ENCODE measurements around the gene ADAMTS3. TPM values are rescaled to one million over a fixed set of nuclear protein-coding genes. Genes with fewer than 3 reads are reported as not detected.
A peak's percentile ranks its signal among the peaks of the same experiment; 100 is the strongest.

Gene ADAMTS3
- total RNA-seq, 2 donors from 2014 or later = 1.2 to 2.8 TPM

DNA sequence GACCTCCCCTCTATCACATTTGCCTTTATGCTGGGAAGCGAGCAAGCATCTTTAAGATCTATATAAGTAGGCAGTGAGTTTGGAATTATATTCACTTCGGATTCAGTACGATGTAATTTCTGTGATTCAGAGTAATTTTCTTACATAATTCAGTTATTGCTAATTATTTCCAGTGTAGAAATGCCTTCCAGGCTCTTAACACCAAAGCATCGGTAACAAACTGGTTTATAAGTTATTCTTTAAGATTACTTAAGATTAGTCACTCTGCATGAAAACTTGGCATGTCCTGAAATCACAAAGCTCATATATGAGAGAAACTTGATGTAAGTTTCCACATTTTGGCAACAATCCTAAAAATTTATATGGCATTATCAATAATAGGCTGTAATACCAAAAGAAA is 120.8 kb downstream of the ADAMTS3 start:
- H3K9me3 ChIP-seq = no peaks in the 10 kb centered on the region
- no peaks in the 10 kb centered on the region for H3K36me3 ChIP-seq

DNA sequence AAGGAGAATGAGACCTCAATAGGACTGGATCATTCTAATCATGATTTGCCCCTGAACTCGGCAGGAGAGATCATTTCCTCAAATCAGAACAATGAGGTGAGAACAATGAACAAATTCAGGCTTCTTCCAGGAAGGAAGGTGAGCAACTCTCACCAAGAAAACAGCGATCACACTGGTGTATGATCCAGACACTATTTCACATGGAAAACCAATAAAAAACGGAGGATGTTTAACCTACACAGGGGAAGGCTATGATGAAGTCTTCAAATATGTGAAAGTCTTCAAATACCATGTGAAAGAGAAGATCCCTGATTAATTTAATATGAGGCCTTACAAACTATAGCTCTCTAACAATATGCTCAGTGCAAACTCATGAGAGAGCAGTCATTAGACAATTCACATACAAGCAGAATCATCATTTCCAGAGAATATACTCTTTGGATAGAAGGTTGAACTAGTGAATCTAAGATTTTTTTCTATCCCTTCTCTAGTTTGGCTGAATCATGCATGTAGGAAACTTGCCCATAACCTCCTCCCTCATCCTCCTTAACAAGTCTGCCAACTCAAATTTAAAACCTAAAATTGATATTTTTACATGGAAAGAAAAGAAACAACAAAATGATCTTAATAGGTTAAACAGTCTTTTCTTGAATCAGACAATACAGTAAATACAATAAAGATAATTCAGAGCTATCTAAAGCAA is 122.5 kb downstream of the ADAMTS3 start:
- peak overlapping the region in 1 of 2 donors; percentile 11 for H3K27ac ChIP-seq
- H3K9me3 ChIP-seq = no peaks in the 10 kb centered on the region
- no peak for TF ChIP-seq CTCF (IDR thresholded peaks at IDR 0.05)
- H3K4me1 ChIP-seq = no peaks in the 10 kb centered on the region
- H3K27me3 ChIP-seq = no peaks in the 10 kb centered on the region
- H3K36me3 ChIP-seq = no peaks in the 10 kb centered on the region
- no peak overlapping the region for H3K4me3 ChIP-seq
- no peak for DNase-seq (ENCODE audit: low spot score)

More for the DNA sequence above, 120.8 kb downstream of the ADAMTS3 start:
- H3K4me1 ChIP-seq = no peaks in the 10 kb centered on the region
- TF ChIP-seq CTCF (IDR thresholded peaks at IDR 0.05) = no peak
- no peak overlapping the region for H3K4me3 ChIP-seq
- H3K27ac ChIP-seq = no peak overlapping the region
- H3K27me3 ChIP-seq = no peaks in the 10 kb centered on the region
- no peak for DNase-seq (ENCODE audit: low spot score)

DNA sequence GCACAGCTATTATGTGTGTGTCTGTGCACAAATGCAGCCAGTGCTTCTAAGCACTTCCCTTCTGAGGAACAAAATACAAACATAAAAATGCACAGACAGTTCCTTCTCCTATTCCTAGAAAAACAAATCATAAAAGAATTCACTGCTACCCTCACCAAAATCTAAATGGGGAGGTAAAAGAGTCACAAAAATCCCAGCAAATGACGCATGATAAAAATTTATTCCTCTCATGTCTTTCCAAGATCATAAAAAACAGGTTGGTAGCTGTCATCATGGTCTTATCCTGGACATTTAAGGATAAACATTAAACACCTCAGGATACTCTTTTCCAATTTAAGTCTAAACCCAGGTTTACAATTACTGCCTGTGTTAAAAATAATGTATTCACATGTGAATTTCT is 124.9 kb downstream of the ADAMTS3 start:
- DNase-seq (ENCODE audit: low spot score) = no peak
- Histone ChIP-seq H3K36me3 (no peaks in the 10 kb centered on the region), H3K9me3 (no peaks in the 10 kb centered on the region), H3K4me3 (no peak overlapping the region), H3K27me3 (no peaks in the 10 kb centered on the region), H3K4me1 (no peaks in the 10 kb centered on the region), H3K27ac (no peak overlapping the region)
- no peak for TF ChIP-seq CTCF (IDR thresholded peaks at IDR 0.05)

DNA sequence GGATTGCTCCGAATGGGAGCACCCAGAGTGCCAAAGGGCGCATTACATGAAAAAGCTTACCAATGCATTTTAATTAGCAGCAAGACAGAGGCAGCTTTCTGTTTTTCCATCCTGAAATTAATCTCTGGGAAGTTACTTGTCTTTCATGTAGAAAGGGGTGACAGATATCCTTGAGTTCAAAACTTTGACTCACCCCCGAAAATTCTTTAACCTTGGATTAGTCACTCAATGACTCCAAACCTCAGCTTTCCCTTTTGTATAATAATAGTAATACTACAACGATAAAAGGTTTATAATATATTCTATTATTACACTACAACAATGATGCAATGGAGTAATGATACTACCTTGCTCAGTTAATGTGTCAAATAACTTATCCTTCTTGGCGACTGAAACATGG is 126.3 kb downstream of the ADAMTS3 start:
- no peaks in the 10 kb centered on the region for H3K9me3 ChIP-seq
- no peak for DNase-seq (ENCODE audit: low spot score)
- H3K4me1 ChIP-seq = no peaks in the 10 kb centered on the region
- H3K4me3 ChIP-seq = no peak overlapping the region
- H3K27me3 ChIP-seq = no peaks in the 10 kb centered on the region
- H3K27ac ChIP-seq = no peak overlapping the region
- no peaks in the 10 kb centered on the region for H3K36me3 ChIP-seq
- no peak for TF ChIP-seq CTCF (IDR thresholded peaks at IDR 0.05)

DNA sequence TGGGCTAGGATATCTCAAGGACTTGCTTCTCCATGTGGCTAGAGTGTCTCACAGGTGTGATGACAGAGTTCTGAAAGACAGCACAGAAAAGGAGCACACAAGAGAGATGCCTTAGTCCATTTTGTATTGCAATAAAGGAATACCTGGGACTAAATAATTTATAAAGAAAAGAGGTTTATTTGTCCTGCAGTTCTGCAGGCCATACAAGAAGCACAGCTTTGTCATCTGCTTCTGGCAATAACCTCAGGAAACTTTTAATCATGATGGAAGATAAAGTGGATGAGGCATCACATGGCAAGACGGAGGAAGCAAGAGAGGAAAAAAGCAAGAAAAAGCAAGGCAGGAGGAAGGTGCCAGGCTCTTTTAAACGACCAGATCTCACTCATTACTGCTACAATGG is 126.9 kb downstream of the ADAMTS3 start:
- Histone ChIP-seq H3K4me1 (no peaks in the 10 kb centered on the region), H3K36me3 (no peaks in the 10 kb centered on the region), H3K9me3 (no peaks in the 10 kb centered on the region), H3K27ac (no peak overlapping the region), H3K27me3 (no peaks in the 10 kb centered on the region), H3K4me3 (no peak overlapping the region)
- no peak for DNase-seq (ENCODE audit: low spot score)
- no peak for TF ChIP-seq CTCF (IDR thresholded peaks at IDR 0.05)

GRCh38 chr4:72440386-72440785 is 128.6 kb downstream of the ADAMTS3 start:
- no peaks in the 10 kb centered on the region for H3K4me1 ChIP-seq
- no peaks in the 10 kb centered on the region for H3K9me3 ChIP-seq
- TF ChIP-seq CTCF (IDR thresholded peaks at IDR 0.05) = no peak
- DNase-seq (ENCODE audit: low spot score) = no peak
- no peaks in the 10 kb centered on the region for H3K36me3 ChIP-seq
- no peak overlapping the region for H3K4me3 ChIP-seq
- no peaks in the 10 kb centered on the region for H3K27me3 ChIP-seq
- H3K27ac ChIP-seq = no peak overlapping the region

Measured in right atrium auricular region (tissue), 2 donors.